Endothelial cell of umbilical vein (primary cell): Measurements from ENCODE around the gene GTPBP4.

Source experiments
- FOS ChIP-seq: IDR thresholded peaks from 2 replicates; pipeline ENCODE4 v1.6.1; 2011; ENCODE audit warnings: mild to moderate bottlenecking, low read length, moderate library complexity, borderline replicate concordance; ENCODE audit not compliant: insufficient read depth
- GATA2 ChIP-seq: IDR thresholded peaks from 2 replicates; pipeline ENCODE4 v1.7.0; 2011; ENCODE audit warnings: low read depth, mild to moderate bottlenecking, moderate library complexity, mixed read lengths, low read length; ENCODE audit not compliant: insufficient read length, insufficient read depth
- MYC ChIP-seq: IDR thresholded peaks from one replicate; pipeline ENCODE4 v1.6.1; 2011; ENCODE audit warnings: mild to moderate bottlenecking, low read depth, low read length
- POLR2A ChIP-seq: IDR thresholded peaks from 2 replicates; pipeline ENCODE4 v1.6.1; 2012; ENCODE audit warnings: low read depth, mild to moderate bottlenecking, control low read depth, low read length
- POLR2AphosphoS5 ChIP-seq: IDR thresholded peaks from 2 replicates; pipeline ENCODE4 v1.6.1; 2012; ENCODE audit warnings: low read depth, mild to moderate bottlenecking, control low read depth, low read length, moderate library complexity; ENCODE audit not compliant: insufficient read depth
- TF ChIP-seq, protein P1 (sequence below): IDR thresholded peaks from 2 replicates; pipeline ENCODE4 v1.6.1; 2011; ENCODE audit not compliant: insufficient read depth, insufficient read length

DNA sequence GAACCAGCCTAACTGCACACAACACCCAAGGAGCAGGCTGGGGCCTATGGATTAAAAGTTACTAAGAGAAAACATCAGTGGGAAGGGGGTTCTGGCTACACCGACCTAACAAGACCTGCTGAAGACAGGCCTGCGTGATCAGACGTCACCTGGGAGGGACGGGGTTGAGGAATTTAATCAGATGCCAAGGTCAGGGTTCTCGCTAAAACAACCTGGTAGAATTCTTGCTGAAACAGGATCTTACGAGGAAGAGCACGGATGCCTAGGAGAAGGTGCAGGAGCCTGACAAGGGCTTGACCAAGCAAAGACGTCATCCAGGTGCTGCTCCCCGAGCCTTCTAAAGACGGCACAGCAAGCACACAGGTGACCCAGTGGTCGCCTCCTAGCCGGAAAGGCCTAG lies 35.9 kb downstream of the GTPBP4 start:
- TF ChIP-seq GATA2 (no peak), FOS (no peak), MYC (no peak), POLR2AphosphoS5 (no peak), POLR2A (no peak)
- TF ChIP-seq, protein P1, sequence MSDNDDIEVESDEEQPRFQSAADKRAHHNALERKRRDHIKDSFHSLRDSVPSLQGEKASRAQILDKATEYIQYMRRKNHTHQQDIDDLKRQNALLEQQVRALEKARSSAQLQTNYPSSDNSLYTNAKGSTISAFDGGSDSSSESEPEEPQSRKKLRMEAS = no peak
